Glutamatergic neuron (in vitro differentiated cells): Measurements from ENCODE around the gene SORCS1. TPM values are rescaled to one million over a fixed set of nuclear protein-coding genes. Genes with fewer than 3 reads are reported as not detected.

ENCODE experiments used
- DNase-seq: peaks from one replicate; pipeline ENCODE4 v3.0.0; 2022
- H3K27ac Mint-ChIP-seq: one replicate; pipeline ENCODE4 v1.8.0; 2020; ENCODE audit warnings: mild to moderate bottlenecking, mixed read lengths, inconsistent platforms; ENCODE audit not compliant: unreplicated experiment
- H3K27me3 Mint-ChIP-seq: one replicate; pipeline ENCODE4 v1.8.0; 2020; ENCODE audit warnings: mild to moderate bottlenecking, moderate library complexity, mixed read lengths, inconsistent platforms; ENCODE audit not compliant: unreplicated experiment
- H3K36me3 Mint-ChIP-seq: one replicate; pipeline ENCODE4 v1.8.0; 2020; ENCODE audit warnings: mild to moderate bottlenecking, mixed read lengths, inconsistent platforms; ENCODE audit not compliant: unreplicated experiment
- H3K4me1 Mint-ChIP-seq: one replicate; pipeline ENCODE4 v1.8.0; 2020; ENCODE audit warnings: mild to moderate bottlenecking, low read depth, mixed read lengths, inconsistent platforms; ENCODE audit not compliant: unreplicated experiment
- H3K4me3 Mint-ChIP-seq: one replicate; pipeline ENCODE4 v1.8.0; 2020; ENCODE audit warnings: mild to moderate bottlenecking, mixed read lengths, inconsistent platforms; ENCODE audit not compliant: unreplicated experiment
- H3K9me3 Mint-ChIP-seq: one replicate; pipeline ENCODE4 v1.8.0; 2020; ENCODE audit warnings: mild to moderate bottlenecking, moderate library complexity, mixed read lengths, inconsistent platforms; ENCODE audit not compliant: unreplicated experiment
- CTCF ChIP-seq: fragments of 200-600 bp; sonication (generic); IDR thresholded peaks from one replicate; pipeline ENCODE4 v1.5.0; 2021; ENCODE audit not compliant: partially characterized antibody, unreplicated experiment
- total RNA-seq: library from RNA; stranded (reverse); fragmentation: NEBNext Ultra II Directional; extraction: Animal tissue kit (Norgen Biotek cat#: 25700); gene quantifications from one replicate; pipeline ENCODE4 v1.2.1, GENCODE V29; 2021; ENCODE audit not compliant: unreplicated experiment

The SORCS1 gene
- total RNA-seq, 1 donor from 2014 or later: 3.3 TPM

GRCh38 chr10:106830006-106830405, 334.5 kb downstream of the SORCS1 start:
- no peak for DNase-seq
- no peak for TF ChIP-seq CTCF
- Mint-ChIP-seq H3K4me3 (no peak overlapping the region), H3K36me3 (no peaks in the 10 kb centered on the region), H3K4me1 (peaks cover 2% of the 10 kb centered on the region), H3K9me3 (no peaks in the 10 kb centered on the region), H3K27ac (no peak overlapping the region), H3K27me3 (no peaks in the 10 kb centered on the region)

- no peak overlapping the region for H3K27ac Mint-ChIP-seq
- no peaks in the 10 kb centered on the region for H3K27me3 Mint-ChIP-seq
- no peak for TF ChIP-seq CTCF
- DNase-seq: no peak
- H3K4me1 Mint-ChIP-seq: peaks cover 2% of the 10 kb centered on the region
- H3K4me3 Mint-ChIP-seq: no peak overlapping the region
- no peaks in the 10 kb centered on the region for H3K9me3 Mint-ChIP-seq
- no peaks in the 10 kb centered on the region for H3K36me3 Mint-ChIP-seq
These were observed 337.8 kb downstream of the SORCS1 start for GRCh38 chr10:106826716-106827115.

GRCh38 chr10:106825576-106826364, 338.7 kb downstream of the SORCS1 start:
- no peak overlapping the region for H3K27ac Mint-ChIP-seq
- H3K4me1 Mint-ChIP-seq: peaks cover 2% of the 10 kb centered on the region
- no peaks in the 10 kb centered on the region for H3K36me3 Mint-ChIP-seq
- no peaks in the 10 kb centered on the region for H3K9me3 Mint-ChIP-seq
- H3K4me3 Mint-ChIP-seq: no peak overlapping the region
- no peaks in the 10 kb centered on the region for H3K27me3 Mint-ChIP-seq
- TF ChIP-seq CTCF: no peak
- no peak for DNase-seq

GRCh38 chr10:106820579-106820978, 343.9 kb downstream of the SORCS1 start:
- no peak overlapping the region for H3K27ac Mint-ChIP-seq

More at GRCh38 chr10:106820579-106820978, 343.9 kb downstream of the SORCS1 start:
- no peaks in the 10 kb centered on the region for H3K36me3 Mint-ChIP-seq
- H3K9me3 Mint-ChIP-seq: no peaks in the 10 kb centered on the region
- no peaks in the 10 kb centered on the region for H3K27me3 Mint-ChIP-seq
- TF ChIP-seq CTCF: no peak
- H3K4me1 Mint-ChIP-seq: peaks cover 4% of the 10 kb centered on the region
- no peak for DNase-seq
- H3K4me3 Mint-ChIP-seq: no peak overlapping the region
